KMS-11 (cell line): ENCODE results near the gene SP5.
"Not testable (repeated sequence)": the region's sequence is repeated elsewhere in the genome, so short reads cannot be mapped to it uniquely, and the experiment has no call there.

Source experiments
- H2AFZ ChIP-seq: fragments of 200-600 bp; sonication (generic); 2 replicates; pipeline ENCODE4 v1.6.1; 2016; ENCODE audit warnings: antibody characterized with exemption, mixed run types, low read depth
- H3K27ac ChIP-seq: fragments of 200-600 bp; sonication (generic); 2 replicates; pipeline ENCODE4 v1.6.1; 2016; ENCODE audit warnings: mild to moderate bottlenecking, mixed run types
- H3K27me3 ChIP-seq: fragments of 200-600 bp; sonication (generic); 2 replicates; pipeline ENCODE4 v1.6.1; 2017; ENCODE audit warnings: mild to moderate bottlenecking, low read depth, mixed run types, moderate library complexity; ENCODE audit not compliant: insufficient read depth
- H3K36me3 ChIP-seq: fragments of 200-600 bp; sonication (generic); 2 replicates; pipeline ENCODE4 v1.6.1; 2017; ENCODE audit warnings: mild to moderate bottlenecking, mixed run types; ENCODE audit not compliant: insufficient read depth
- H3K4me1 ChIP-seq: fragments of 200-600 bp; sonication (generic); 2 replicates; pipeline ENCODE4 v1.6.1; 2016; ENCODE audit warnings: mild to moderate bottlenecking, low read depth, mixed run types; ENCODE audit not compliant: poor library complexity, severe bottlenecking
- H3K4me2 ChIP-seq: fragments of 200-600 bp; sonication (generic); 2 replicates; pipeline ENCODE4 v1.7.0; 2016; ENCODE audit warnings: mild to moderate bottlenecking, mixed run types
- H3K4me3 ChIP-seq: fragments of 200-600 bp; sonication (generic); IDR thresholded peaks from 2 replicates; pipeline ENCODE4 v1.6.1; 2017; ENCODE audit warnings: low read depth, low read length, mixed read lengths; ENCODE audit not compliant: insufficient read depth
- H3K79me2 ChIP-seq: fragments of 200-600 bp; sonication (generic); 2 replicates; pipeline ENCODE4 v1.6.1; 2016; ENCODE audit warnings: low read depth, mixed run types; ENCODE audit not compliant: insufficient read depth
- H3K9ac ChIP-seq: fragments of 200-600 bp; sonication (generic); 2 replicates; pipeline ENCODE4 v1.6.1; 2016; ENCODE audit warnings: mild to moderate bottlenecking, mixed run types
- H4K20me1 ChIP-seq: fragments of 200-600 bp; sonication (generic); 2 replicates; pipeline ENCODE4 v1.6.1; 2016; ENCODE audit warnings: mild to moderate bottlenecking, mixed run types; ENCODE audit not compliant: insufficient read depth
- CTCF ChIP-seq: fragments of 200-600 bp; sonication (generic); conservative IDR thresholded peaks from 2 replicates; pipeline ENCODE4 v1.6.1; 2017; ENCODE audit warnings: low read depth, mild to moderate bottlenecking, antibody characterized with exemption, low read length, moderate library complexity, mixed read lengths

Gene SP5

DNA sequence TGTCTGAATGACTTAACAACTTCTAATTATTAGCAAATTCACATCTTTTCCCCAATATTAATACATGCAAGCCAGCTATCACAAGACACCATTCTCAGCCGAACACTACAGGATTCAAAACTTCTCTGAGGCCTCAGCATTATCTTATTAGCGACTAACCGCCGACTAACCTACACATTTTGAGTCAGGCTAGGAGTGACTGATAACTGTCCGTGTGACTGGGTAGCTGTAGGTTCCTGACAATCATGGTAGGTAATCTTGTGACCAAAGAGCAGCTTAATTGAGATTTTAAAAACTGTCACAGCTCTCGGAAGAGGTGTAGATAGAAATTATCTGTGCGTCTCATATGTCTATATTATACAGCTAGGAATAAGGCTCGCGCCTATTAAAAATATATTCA lies 44.1 kb upstream of the SP5 start:
- no peaks in the 10 kb centered on the region for H3K79me2 ChIP-seq
- no peak for TF ChIP-seq CTCF
- H3K36me3 ChIP-seq: no peaks in the 10 kb centered on the region
- no peak overlapping the region for H3K4me3 ChIP-seq
- H4K20me1 ChIP-seq: no peaks in the 10 kb centered on the region
- no peak overlapping the region for H3K9ac ChIP-seq
- no peaks in the 10 kb centered on the region for H3K4me1 ChIP-seq
- H3K27me3 ChIP-seq: no peaks in the 10 kb centered on the region
- H3K4me2 ChIP-seq: no peak overlapping the region
- H2AFZ ChIP-seq: no peak overlapping the region
- H3K27ac ChIP-seq: no peak overlapping the region

GRCh38 chr2:170674282-170674681 lies 40.9 kb upstream of the SP5 start:
- H3K4me2 ChIP-seq, H3K27me3 ChIP-seq, H3K27ac ChIP-seq, H3K4me3 ChIP-seq, H3K36me3 ChIP-seq, H3K9ac ChIP-seq, H2AFZ ChIP-seq, H3K4me1 ChIP-seq, H4K20me1 ChIP-seq, H3K79me2 ChIP-seq: not testable (repeated sequence)

DNA sequence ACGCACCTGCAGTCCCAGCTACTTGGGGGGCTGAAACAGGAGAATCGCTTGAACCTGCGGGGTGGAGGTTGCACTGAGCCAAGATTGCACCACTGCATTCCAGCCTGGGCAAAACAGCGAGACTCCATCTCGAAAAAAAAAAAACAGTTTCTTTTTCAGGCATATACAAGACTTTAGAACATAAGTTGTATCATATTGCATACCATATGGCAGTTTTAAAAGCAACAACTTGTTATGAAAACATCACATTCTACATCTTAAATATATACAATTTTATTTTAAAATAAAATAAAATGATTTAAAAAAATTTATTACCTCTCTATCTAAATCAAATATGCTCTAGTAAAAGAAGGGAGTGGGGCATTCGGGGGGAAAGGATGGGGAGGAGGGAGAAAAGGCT lies 39.4 kb upstream of the SP5 start:
- Histone ChIP-seq H2AFZ (no peak overlapping the region), H3K4me2 (no peak overlapping the region), H3K27ac (no peak overlapping the region), H3K79me2 (no peaks in the 10 kb centered on the region), H3K9ac (no peak overlapping the region), H3K4me3 (no peak overlapping the region), H4K20me1 (no peaks in the 10 kb centered on the region), H3K36me3 (no peaks in the 10 kb centered on the region), H3K27me3 (no peaks in the 10 kb centered on the region), H3K4me1 (peaks cover 20% of the 10 kb centered on the region)
- TF ChIP-seq CTCF: no peak

DNA sequence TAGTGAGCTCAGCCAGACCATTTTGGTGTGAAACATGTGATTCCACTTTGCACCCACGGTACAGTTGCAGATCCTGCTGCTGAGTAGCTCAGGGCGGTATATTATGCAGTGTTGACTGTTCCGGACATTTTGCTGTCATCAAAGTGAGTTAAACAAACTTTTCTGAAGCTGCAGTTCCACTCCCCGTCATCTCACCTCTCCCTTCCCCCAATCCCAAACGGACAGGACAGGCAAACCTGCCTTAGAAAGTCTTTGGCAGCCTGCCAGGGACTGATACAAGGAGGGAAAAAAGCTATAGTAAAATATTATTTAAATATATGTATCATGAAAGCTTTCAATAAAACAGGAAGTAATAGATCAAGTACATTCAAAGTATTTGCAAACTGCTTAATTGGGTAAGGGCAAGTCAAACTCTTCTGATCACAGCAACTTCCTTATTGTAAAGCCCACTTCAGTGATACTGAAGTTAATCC lies 35.5 kb upstream of the SP5 start:
- H3K4me2 ChIP-seq: peak overlapping the region; percentile 20
- no peak overlapping the region for H3K4me3 ChIP-seq

More for the DNA sequence above, 35.5 kb upstream of the SP5 start:
- no peaks in the 10 kb centered on the region for H4K20me1 ChIP-seq
- peaks cover 35% of the 10 kb centered on the region for H3K4me1 ChIP-seq
- peak overlapping the region; percentile 77 for H3K27ac ChIP-seq
- no peaks in the 10 kb centered on the region for H3K36me3 ChIP-seq
- no peak for TF ChIP-seq CTCF
- H3K79me2 ChIP-seq: no peaks in the 10 kb centered on the region
- no peaks in the 10 kb centered on the region for H3K27me3 ChIP-seq
- peak overlapping the region; percentile 26; the same call in 1 of the 2 replicates for H2AFZ ChIP-seq
- peak overlapping the region; percentile 20; the same call in 1 of the 2 replicates for H3K9ac ChIP-seq
